GM12872 (cell line): ENCODE measurements around the gene TEKT5.

Experiments used
- CTCF ChIP-seq: IDR thresholded peaks from 3 replicates; pipeline ENCODE4 v1.5.1; 2011; ENCODE audit warnings: low read depth, mild to moderate bottlenecking, low read length, moderate library complexity; ENCODE audit not compliant: insufficient read depth

Gene TEKT5

GRCh38 chr16:10682604-10683003 is 12.1 kb downstream of the TEKT5 start:
- TF ChIP-seq CTCF, result no peak

- no peak for TF ChIP-seq CTCF
These were observed 13.1 kb downstream of the TEKT5 start for GRCh38 chr16:10681310-10682308.

- TF ChIP-seq CTCF, result no peak
These were observed 14.8 kb downstream of the TEKT5 start for GRCh38 chr16:10679921-10680320.

- no peak for TF ChIP-seq CTCF
These were observed 16.1 kb downstream of the TEKT5 start for GRCh38 chr16:10678655-10679054.

- no peak for TF ChIP-seq CTCF
These were observed 18.4 kb downstream of the TEKT5 start for GRCh38 chr16:10676284-10676683.

GRCh38 chr16:10675861-10676260 is 18.9 kb downstream of the TEKT5 start:
- TF ChIP-seq CTCF, result no peak

- TF ChIP-seq CTCF, result no peak
These were observed 19.5 kb downstream of the TEKT5 start for GRCh38 chr16:10675216-10675615.
